GM19238 (cell line): ENCODE measurements around the gene HOXD9.

Source experiments
- DNase-seq: peaks from one replicate; pipeline ENCODE4 v3.0.0; 2011; ENCODE audit warnings: low spot score; ENCODE audit not compliant: insufficient read length

HOXD9 gene

DNA sequence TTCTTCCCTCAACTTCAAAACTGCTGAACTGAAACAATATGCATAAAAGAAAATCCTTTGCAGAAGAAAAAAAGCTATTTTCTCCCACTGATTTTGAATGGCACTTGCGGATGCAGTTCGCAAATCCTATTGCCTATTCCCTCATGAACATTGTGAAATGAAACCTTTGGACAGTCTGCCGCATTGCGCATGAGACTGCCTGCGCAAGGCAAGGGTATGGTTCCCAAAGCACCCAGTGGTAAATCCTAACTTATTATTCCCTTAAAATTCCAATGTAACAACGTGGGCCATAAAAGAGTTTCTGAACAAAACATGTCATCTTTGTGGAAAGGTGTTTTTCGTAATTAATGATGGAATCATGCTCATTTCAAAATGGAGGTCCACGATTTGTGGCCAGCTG is 15.4 kb downstream of the HOXD9 start:
- no peak for DNase-seq

DNA sequence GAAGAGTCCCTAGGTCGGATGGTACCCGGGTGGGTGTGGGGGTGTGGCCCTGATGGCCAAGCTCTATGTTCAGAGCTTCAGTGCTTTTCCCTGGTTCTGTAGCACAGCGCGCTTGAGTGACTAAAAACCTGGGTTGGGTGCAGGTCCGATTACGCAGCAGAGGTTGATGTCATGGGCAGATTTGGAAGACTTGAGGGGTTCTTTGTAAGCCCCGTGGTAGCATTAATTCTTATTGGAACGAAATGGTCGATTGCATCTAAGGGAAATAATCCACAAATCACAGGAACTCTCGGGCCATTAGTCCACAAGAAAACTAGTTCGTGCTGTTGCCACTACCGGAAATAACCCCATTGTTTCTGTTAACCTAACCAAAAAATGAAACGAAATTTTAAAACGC is 16.0 kb downstream of the HOXD9 start:
- DNase-seq = no peak

DNA sequence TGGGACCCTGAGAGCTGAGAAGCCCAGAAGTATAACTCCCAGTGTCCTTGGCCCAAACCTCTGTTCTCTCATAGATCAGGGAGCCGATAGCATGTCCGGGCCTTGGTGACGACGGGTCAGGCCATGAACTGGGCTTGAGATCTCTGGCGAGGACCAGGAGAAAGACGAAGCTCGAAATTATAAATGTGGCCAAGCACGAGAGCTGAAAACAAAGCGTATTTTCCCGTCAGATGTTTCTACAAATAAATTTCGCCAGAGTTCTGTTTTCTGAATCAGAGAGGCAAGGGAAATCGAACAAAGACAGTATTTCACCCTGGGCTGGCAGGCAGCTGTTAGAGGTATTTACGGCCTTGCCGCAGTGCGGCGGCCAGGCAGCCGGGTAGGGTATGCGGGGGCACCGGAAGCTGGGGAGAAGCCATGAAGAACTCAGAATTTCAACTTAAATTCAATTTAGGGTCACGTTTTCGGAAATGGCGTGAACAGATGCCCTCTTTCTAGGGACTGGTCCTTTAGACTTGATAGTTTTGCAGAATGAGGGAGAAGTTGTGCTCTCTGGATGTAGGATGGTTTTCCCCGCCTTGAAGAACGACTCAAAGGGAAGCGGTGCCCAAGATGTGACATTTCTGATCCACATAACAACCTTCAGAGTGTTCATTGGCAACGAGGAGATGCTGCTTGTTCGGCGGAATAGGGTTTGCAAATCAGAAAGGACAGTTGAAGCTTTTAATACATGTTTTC is 16.6 kb downstream of the HOXD9 start:
- no peak for DNase-seq

DNA sequence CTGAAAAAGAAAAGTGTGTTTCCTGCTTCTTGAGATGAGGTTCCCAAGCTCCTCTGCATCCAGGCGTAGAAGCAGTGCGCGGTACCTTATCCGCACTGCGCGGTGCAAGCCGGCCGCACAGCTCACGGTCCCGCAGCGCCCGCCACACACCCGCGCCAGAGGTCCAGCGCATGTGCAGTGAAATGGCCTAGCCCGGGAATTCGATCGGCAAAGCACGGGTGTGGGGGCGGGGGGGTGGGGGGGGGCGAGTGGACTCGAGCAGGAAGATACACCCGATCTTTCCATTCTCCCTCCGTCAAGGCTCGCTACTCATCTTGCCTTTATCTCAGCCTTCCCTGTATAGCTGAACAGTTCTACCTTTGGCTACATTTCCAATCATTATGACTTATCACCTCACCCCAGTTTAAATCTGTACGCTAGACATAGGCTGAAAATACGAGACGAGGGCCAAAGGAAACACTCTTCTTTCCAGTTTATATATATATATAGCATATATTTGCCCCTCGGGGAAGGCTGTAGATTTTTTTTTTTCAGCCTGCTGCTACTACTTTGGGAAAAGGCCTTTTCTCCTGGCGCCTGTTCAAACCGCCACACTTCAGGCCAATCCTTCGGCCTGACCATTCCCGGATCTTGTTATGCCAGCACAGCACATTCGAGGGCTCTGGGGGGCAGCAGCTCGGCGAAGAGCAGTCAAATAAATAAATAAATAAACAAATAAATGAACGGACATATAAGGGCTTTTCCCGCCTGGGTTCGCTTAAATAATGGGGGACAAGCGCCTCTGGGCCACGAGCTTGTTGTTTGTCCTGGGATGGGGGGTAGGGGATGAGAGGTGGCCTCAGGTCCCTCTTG is 17.4 kb downstream of the HOXD9 start:
- no peak for DNase-seq

DNA sequence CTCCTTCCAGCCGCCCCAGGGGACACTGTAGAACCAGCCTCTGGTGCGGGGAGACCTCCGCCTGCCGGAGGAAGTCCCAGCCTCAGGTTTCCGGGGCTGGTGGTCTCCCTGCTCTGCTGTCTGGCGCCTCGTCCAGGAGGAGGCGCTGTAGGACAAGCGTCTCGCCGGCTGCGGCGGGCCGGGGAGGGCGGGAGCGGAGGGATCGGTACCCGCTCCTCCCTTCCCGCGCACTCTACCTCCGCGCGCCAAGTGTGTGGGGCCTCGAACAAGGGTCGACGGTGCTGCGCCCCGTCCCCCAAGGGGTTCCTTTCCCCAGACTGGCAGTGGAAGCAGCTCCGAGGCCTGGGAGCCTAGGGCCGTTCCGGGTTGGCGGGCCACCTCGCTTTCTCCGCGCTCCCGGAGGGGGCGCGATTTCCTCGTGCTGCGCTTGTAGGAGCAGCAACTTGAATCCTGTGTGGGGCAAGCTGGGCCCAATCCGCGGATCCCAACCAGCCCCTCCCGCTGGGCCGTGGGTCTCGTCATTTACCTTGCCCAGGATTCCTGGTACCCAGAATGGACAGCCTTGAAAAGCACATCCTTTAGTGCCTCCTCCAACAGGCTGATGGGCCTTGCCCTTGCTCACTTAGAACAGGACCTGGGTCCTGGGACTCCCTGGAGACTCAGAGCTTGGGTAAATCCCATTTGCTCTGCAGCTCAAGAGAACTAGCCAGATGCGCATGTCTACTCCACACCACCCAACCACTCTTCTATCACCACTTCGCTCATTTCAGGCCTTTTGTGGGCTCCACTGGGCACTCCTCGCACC is 18.2 kb downstream of the HOXD9 start:
- DNase-seq = peak; percentile 92

DNA sequence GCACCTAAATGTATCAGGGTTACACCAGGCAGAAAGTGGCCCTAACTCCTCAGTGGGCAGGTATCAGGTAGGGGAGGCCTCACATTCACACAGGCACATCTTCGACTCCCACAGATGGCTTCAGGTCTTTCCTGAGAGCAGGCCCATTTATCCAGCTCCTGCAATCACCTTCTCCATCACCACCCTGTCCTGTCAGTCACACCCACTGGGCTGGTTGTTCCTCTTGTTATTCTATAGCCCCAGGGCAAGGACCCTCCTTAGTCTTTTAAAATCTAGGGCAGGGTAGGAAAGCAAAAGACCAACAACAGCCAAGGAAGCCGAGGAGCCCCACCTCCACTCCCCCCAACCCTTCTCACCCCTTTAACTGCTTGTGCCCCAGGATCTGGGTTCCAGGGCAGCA is 19.8 kb downstream of the HOXD9 start:
- no peak for DNase-seq

DNA sequence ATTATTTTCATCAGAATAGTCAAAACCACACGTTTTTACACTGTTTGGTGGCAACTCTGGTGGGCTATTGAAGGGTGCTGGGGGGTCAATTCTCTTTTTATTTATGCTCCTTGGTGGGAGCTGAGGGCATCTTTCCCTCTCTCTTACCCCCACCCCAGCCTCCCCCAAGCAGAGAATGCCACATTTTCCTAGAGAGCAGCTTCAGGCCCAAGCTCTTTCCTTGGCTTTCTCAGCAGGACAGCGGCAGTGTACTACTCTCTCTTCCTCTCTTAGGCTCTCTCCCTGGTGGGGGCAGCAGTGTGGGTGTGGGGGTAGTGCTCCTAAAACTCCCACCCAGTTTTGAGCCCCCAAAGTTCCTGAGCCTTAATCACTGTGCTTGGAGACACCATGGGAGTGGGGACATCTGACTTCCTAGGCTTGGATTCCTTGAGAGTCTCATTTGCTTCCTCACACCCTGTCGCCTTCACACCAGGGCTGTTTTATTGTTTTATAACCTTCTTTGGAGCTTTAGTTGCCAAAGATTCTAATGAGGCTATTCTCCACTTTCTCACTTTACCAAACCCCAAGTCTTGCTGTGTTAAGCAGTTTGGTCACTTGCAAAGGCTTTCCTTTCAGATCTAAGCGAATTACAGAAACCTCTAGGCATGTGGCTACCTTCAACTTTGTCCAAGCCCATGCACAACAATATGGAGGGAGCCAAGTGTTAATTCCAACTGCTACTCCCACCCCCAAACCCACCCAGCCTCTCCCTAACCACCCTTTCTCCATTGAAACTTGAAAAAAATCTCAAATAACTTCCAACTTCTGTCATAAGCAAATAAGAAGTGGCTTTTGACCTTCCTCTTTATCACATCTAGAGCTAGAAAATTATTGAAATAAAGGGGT is 22.8 kb downstream of the HOXD9 start:
- DNase-seq = no peak

DNA sequence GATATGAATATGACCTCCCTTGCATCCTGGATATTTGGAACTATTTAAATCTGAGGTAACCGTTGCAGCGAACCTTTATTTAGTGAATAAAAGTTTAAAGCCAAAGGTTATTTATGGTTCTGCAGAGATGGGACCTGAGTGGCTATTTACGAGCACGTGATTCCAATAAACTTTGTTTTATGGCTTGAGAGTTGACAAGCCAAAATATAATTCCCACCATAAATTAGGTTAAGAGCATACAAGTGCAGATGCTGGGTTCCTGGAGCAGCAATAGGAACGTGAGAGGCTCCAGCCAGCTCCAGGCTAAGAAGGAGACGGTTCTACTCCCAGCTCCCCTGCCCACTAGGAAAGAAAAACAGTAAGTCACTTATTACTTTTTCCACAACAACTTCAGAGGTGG is 23.6 kb downstream of the HOXD9 start:
- no peak for DNase-seq

DNA sequence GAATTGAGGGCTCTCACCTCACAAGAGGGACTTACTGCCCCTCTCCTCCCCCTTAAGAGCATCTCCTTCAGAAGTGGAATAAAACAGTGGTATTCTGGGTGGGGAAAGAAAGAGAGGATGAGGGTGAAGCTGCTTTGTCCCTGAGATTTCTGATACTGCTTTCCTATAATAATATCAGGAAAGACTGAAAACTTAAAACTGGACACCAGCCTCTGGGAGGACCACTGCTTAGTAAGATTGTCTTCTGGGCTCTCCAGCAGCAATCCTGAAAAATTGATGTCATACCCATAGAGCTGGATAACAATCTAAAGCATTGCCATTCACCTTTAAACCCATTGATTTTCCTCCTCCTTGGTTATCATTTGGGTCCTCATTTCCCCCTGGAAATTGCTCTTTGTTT is 24.1 kb downstream of the HOXD9 start:
- DNase-seq = no peak

DNA sequence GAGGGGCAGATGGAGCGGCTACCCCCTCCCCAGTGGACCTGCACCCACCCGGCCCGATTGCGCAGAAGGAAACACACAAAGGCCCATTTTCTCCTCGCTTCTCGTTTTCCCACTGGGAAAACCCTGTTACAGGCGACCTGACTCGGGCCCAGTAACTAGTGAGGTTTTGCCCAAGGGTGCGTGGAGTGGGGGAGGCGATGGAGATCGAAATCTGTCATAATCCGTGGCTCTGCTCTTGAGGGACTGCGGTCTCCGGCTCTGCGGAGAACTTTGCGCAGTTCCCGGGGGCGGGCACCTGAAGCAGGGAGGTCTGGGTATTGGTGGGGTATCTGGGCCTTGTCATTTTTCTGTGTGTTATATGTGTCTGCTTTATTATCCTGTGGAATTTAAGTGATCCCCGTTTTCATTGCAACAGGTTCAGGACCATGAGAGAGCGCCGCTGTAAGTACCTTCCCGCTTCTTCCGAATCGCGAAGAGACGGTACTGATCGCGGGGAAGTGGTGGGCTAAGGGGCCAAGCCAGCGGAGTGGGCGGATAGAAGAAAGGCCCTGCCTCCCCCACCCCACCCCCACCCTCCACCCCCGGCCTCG is 24.8 kb downstream of the HOXD9 start:
- DNase-seq = no peak

DNA sequence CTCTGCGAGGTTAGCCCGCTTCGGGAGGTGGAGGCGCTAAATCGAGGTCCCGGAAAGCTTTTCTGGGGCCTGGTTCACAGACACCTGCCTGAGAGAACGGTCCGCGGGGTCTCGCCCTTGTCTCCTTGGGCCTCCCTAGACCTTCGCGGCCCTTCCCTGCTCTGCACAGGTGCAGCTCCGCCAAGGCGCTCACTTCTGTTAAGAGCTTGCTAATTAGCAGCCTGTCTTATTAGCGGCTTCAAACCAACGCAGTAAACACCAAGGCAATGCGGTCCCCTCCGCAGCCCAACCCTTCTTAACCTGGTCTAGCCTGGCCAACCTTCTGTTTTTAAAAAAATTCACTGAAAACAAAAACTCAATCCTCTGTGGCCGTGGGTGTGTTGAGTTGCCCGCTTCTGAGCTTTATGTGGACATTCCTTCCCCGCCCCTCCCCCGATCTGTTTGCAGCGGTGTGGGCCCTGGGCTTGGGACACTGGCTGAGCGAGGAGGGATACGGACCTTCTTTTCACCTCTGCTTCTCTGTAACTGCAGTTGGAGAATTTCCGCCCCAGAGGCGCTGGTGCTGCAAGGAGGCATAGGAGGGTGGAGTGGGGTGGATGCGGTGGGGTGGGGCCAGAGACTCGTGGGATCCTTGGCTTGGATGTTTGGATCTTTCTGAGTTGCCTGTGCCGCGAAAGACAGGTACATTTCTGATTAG is 25.4 kb downstream of the HOXD9 start:
- DNase-seq = no peak

DNA sequence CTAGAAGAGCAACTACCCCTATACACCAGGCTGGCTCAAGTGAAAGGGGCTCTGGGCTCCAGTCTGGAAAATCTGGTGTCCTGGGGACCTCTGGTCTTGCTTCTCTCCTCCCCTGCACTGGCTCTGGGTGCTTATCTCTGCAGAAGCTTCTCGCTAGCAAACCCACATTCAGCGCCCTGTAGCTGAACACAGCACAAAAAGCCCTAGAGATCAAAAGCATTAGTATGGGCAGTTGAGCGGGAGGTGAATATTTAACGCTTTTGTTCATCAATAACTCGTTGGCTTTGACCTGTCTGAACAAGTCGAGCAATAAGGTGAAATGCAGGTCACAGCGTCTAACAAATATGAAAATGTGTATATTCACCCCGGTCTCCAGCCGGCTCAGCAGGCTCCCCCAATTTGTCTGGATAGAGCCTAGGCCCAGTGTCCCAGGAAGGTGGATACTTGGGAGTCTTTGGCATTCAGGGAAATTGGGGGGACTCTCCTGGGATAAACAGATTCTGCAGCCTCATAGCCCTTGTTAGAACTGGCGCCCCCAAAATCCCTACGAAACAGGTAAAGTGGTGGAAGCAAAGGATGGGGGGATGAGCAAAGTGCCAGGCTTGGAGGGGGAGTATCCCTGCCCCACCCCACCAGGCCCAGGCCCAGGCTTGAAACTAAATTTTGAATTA is 26.4 kb downstream of the HOXD9 start:
- no peak for DNase-seq

DNA sequence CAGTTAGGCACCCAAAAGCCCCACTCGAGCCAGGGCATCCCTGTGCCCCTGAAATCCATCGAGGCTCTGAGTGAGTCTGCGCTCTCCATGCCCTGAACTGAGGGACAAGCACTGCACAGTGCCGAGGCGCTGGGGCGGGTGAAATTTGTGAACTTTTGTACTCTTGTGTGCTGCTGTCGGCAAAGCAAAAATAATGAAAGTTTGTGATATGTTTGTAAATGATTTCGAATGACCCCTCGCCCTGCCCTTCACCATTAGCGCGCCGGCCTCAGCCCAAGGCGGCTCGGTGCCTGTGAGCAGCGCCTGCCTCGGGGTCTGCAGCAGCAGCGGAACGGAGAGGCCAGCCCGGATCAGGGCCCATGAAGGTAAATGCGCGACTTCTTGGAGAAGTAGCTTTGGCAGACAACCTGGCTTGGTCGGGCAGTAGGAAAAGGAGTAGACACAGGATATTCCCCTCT is 27.0 kb downstream of the HOXD9 start:
- DNase-seq = no peak

DNA sequence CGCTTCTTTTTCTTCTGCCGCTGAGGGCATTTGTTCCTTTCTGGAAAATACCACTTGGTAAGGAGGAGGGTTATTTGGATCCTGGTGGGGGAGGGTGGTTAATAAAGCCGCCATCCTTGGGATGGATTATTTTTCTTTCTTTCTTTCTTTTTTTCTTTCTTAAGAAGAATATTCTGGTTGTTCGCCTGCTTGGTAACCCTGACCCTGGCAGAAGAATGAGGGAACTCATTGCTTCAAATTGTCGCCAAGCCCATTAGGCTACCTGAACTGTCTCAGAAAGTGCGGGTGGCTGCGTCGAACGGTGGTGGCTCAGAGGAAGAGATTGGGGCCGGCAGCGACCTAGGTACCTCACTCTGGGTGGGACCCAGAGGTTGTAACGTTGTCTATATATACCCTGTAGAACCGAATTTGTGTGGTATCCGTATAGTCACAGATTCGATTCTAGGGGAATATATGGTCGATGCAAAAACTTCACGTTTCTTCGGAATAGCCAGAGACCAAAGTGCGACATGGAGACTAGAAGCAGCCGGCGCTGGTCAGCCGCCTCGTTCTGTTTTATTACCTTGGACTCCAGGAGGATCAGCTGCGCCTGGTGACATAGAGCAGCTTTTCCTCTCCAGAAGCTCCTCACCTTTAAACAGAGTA is 27.5 kb downstream of the HOXD9 start:
- DNase-seq = no peak

DNA sequence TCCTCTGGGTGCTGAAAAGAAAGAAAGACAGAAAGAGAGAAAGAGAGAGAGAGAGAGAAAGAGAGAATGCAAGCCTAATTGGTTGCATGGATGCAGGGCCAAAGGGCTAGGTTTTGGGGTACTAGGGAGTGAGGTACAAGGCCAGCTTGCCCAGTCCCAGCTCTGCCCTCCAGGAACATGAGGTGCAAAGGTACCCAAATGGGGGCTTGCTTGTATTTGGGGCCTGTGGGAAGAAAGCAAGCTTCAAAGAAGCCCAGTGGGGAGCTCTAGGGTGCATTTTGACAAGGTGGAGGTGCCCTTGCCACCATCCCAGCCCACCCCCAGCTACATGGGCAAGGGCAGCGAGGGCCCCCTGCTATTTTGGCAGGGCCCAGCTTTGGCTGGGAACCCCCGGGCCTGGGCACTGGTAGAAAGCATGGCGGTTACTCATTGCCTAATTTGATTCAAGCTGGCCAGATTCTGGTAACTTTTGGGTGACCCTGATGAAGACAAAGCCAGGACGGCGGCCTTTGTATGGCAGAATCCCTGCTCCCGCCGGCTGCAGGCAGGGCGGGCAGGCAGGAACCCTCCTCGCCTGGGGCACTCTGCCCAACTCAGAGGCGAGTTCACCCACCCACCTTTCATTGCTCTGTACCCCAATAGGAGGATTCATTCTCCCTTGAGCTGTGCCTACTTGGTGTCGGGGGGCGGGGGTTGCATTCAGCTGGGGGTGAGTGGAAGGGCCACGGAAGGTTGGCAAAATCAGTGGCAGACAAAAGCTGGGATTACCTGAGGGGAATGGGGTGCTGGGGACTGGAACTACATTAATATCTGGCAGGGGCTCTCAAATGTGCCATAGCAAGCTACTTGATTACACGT is 28.3 kb downstream of the HOXD9 start:
- no peak for DNase-seq

DNA sequence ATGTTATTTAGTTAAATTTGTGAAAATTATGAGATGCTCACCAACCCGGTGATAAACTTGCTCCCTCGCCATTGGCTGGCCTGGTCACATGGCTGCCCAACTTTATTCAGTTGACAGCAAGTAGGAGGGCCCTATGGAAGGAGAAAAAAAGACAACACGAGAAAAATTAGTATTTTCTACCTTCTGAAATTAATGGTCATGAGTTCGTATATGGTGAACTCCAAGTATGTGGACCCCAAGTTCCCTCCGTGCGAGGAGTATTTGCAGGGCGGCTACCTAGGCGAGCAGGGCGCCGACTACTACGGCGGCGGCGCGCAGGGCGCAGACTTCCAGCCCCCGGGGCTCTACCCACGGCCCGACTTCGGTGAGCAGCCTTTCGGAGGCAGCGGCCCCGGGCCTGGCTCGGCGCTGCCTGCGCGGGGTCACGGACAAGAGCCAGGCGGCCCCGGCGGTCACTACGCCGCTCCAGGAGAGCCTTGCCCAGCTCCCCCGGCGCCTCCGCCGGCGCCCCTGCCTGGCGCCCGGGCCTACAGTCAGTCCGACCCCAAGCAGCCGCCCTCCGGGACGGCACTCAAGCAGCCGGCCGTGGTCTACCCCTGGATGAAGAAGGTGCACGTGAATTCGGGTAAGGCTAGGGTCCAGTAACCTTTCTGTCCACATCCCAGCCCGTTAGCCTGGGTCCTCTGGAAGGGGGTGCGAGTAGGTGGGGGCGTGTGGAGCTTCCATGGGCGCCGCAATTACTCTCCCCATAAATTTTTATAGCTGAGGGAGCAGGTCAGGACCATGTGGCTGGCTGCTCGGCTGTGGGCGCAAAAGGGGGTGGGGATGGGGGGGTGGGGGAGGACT is 29.1 kb downstream of the HOXD9 start, which contains the start of gene HOXD4:
Gene HOXD4, plus strand, starts transcription at position 109 of the 846 bp plus-strand sequence. Its CDS starts 84 bp downstream, at position 193.
- no peak for DNase-seq
